Thyroid gland (tissue), 4 donors: Measurements from ENCODE around the gene INTS11.

Experiments used
- CTCF ChIP-seq, 6 experiments: fragments of 200-600 bp in 3 of 6; fragments of 450-650 bp in 3 of 6; sonication (generic) in 3 of 6; IDR thresholded peaks; one replicate each; pipeline ENCODE4 v1.5.1; 2016 to 2019; ENCODE audit warnings: antibody characterized with exemption in 6 of 6, mild to moderate bottlenecking in 2 of 6, inconsistent platforms in 1 of 6, moderate library complexity in 1 of 6
- POLR2A ChIP-seq, 2 donors: fragments of 450-650 bp; IDR thresholded peaks; one replicate each; pipeline ENCODE4 v1.6.1; 2017; ENCODE audit warnings: antibody characterized with exemption in 2 of 2, mild to moderate bottlenecking in 2 of 2, moderate library complexity in 1 of 2

GRCh38 chr1:1294250-1294890 lies 30.1 kb downstream of the INTS11 start:
- TF ChIP-seq CTCF (IDR thresholded peaks at IDR 0.05): no peak
- TF ChIP-seq POLR2A (IDR thresholded peaks at IDR 0.05): no peak
